OCI-LY1 (cell line): Measurements from ENCODE around the gene NALCN.

Experiments used
- EZH2 ChIP-seq: fragments of 200-600 bp; sonication (generic), shearing (Covaris generic); IDR thresholded peaks from 2 replicates; pipeline ENCODE4 v1.8.0; 2017; ENCODE audit warnings: borderline replicate concordance, mixed run types, mild to moderate bottlenecking, antibody characterized with exemption, low read length, moderate library complexity, mixed read lengths
- TF ChIP-seq, protein P1 (sequence below): fragments of 200-600 bp; sonication (generic), shearing (Covaris generic); IDR thresholded peaks from 2 replicates; pipeline ENCODE4 v1.5.1; 2017; ENCODE audit warnings: mild to moderate bottlenecking, antibody characterized with exemption, low read length, moderate library complexity, mixed read lengths

GRCh38 chr13:101190976-101191375 is 225.3 kb downstream of the NALCN start:
- TF ChIP-seq, protein P1, sequence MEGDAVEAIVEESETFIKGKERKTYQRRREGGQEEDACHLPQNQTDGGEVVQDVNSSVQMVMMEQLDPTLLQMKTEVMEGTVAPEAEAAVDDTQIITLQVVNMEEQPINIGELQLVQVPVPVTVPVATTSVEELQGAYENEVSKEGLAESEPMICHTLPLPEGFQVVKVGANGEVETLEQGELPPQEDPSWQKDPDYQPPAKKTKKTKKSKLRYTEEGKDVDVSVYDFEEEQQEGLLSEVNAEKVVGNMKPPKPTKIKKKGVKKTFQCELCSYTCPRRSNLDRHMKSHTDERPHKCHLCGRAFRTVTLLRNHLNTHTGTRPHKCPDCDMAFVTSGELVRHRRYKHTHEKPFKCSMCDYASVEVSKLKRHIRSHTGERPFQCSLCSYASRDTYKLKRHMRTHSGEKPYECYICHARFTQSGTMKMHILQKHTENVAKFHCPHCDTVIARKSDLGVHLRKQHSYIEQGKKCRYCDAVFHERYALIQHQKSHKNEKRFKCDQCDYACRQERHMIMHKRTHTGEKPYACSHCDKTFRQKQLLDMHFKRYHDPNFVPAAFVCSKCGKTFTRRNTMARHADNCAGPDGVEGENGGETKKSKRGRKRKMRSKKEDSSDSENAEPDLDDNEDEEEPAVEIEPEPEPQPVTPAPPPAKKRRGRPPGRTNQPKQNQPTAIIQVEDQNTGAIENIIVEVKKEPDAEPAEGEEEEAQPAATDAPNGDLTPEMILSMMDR = no peak
- no peak for TF ChIP-seq EZH2
